HK-2 (cell line): ENCODE results near the gene ATF7IP.
"Not testable (repeated sequence)": the region's sequence is repeated elsewhere in the genome, so short reads cannot be mapped to it uniquely, and the experiment has no call there.

Source experiments
- DNase-seq: peaks from one replicate; pipeline ENCODE4 v3.0.0-alpha.2; 2018; ENCODE audit not compliant: unreplicated experiment

Gene ATF7IP

GRCh38 chr12:14379508-14379907 lies 14.0 kb downstream of the ATF7IP start:
- no peak for DNase-seq

GRCh38 chr12:14384783-14385638 lies 19.5 kb downstream of the ATF7IP start:
- DNase-seq: no peak

GRCh38 chr12:14387219-14387871 lies 21.9 kb downstream of the ATF7IP start:
- DNase-seq: no peak

- DNase-seq: no peak
Observed at GRCh38 chr12:14390449-14390848, 25.0 kb downstream of the ATF7IP start.

GRCh38 chr12:14390870-14391530 lies 25.5 kb downstream of the ATF7IP start:
- no peak for DNase-seq

GRCh38 chr12:14393751-14394150 lies 28.3 kb downstream of the ATF7IP start:
- DNase-seq: no peak

- no peak for DNase-seq
Observed at GRCh38 chr12:14394317-14395073, 29.0 kb downstream of the ATF7IP start.

GRCh38 chr12:14395074-14395778 lies 29.7 kb downstream of the ATF7IP start:
- DNase-seq: no peak

GRCh38 chr12:14396071-14396470 lies 30.6 kb downstream of the ATF7IP start:
- no peak for DNase-seq

- no peak for DNase-seq
Observed at GRCh38 chr12:14399871-14400270, 34.4 kb downstream of the ATF7IP start.

GRCh38 chr12:14400599-14400998 lies 35.1 kb downstream of the ATF7IP start:
- DNase-seq: no peak

- DNase-seq: not testable (repeated sequence)
Observed at GRCh38 chr12:14401267-14401666, 35.8 kb downstream of the ATF7IP start.

- DNase-seq: no peak
Observed at GRCh38 chr12:14402697-14403096, 37.2 kb downstream of the ATF7IP start.

GRCh38 chr12:14403293-14403692 lies 37.8 kb downstream of the ATF7IP start:
- no peak for DNase-seq

GRCh38 chr12:14403711-14404196 lies 38.3 kb downstream of the ATF7IP start:
- DNase-seq: no peak

- DNase-seq: not testable (repeated sequence)
Observed at GRCh38 chr12:14405407-14405806, 39.9 kb downstream of the ATF7IP start.

GRCh38 chr12:14408208-14408607 lies 42.7 kb downstream of the ATF7IP start:
- no peak for DNase-seq

- no peak for DNase-seq
Observed at GRCh38 chr12:14410177-14410576, 44.7 kb downstream of the ATF7IP start.

GRCh38 chr12:14410841-14411569 lies 45.5 kb downstream of the ATF7IP start:
- no peak for DNase-seq

- DNase-seq: peak; percentile 12
Observed at GRCh38 chr12:14416658-14417057, 51.2 kb downstream of the ATF7IP start.
